Spinal cord (tissue), 10 donors: ENCODE measurements around the gene PPIA. TPM values are rescaled to one million over a fixed set of nuclear protein-coding genes. Genes with fewer than 3 reads are reported as not detected.
A peak's percentile ranks its signal among the peaks of the same experiment; 100 is the strongest.
"Not testable (repeated sequence)": the region's sequence is repeated elsewhere in the genome, so short reads cannot be mapped to it uniquely, and the experiment has no call there.

Experiments
- DNase-seq, 6 donors: peaks; one replicate each; pipeline versions ENCODE4 v3.0.0 to v3.0.0-alpha.2; 2013 to 2015; ENCODE audit warnings: low spot score in 6 of 6, low read depth in 4 of 6
- H3K27ac ChIP-seq: one replicate; pipeline ENCODE4 v1.5.1; 2013; ENCODE audit warnings: low read depth, low read length, control low read depth
- H3K27me3 ChIP-seq: one replicate; pipeline ENCODE4 v1.6.1; 2013; ENCODE audit warnings: low read length; ENCODE audit not compliant: control insufficient read depth, insufficient read depth
- H3K36me3 ChIP-seq: one replicate; pipeline ENCODE4 v1.6.1; 2013; ENCODE audit warnings: low read length; ENCODE audit not compliant: control insufficient read depth, insufficient read depth
- H3K4me1 ChIP-seq: one replicate; pipeline ENCODE4 v1.6.1; 2013; ENCODE audit warnings: low read length; ENCODE audit not compliant: control insufficient read depth, insufficient read depth
- H3K4me3 ChIP-seq: one replicate; pipeline ENCODE4 v1.5.1; 2013; ENCODE audit warnings: low read depth, low read length, control low read depth
- H3K9me3 ChIP-seq: one replicate; pipeline ENCODE4 v1.6.1; 2013; ENCODE audit warnings: low read length; ENCODE audit not compliant: control insufficient read depth, insufficient read depth
- WGBS: methylation state at CpG from one replicate; pipeline ENCODE4 v1.1.5; 2013; ENCODE audit warnings: missing lambda C conversion rate; ENCODE audit not compliant: insufficient coverage; 5-methylcytosine and 5-hydroxymethylcytosine counted together
- polyA plus RNA-seq, 2 donors: library from polyadenylated mRNA; unstranded; fragments of 120-200 nt; gene quantifications; one replicate each; pipeline ENCODE4 v1.2.1, GENCODE V29; 2013; ENCODE audit not compliant: insufficient read length in 2 of 2
- total RNA-seq, 2 donors: library from RNA; depleted of rRNA in 1 of 2; stranded (reverse); fragments of 120-200 nt in 1 of 2; fragments of >200 nt in 1 of 2; gene quantifications; one replicate each; pipeline versions ENCODE4 v1.2.3 to v1.2.4, GENCODE V29; 2013 to 2014
- donor health status: healthy.

The PPIA gene
- total and polyA plus RNA-seq, 4 donors, result 1,246 to 1,903 (median 1,398) TPM

GRCh38 chr7:44769376-44769775 lies 27.1 kb upstream of the PPIA start:
- Histone ChIP-seq H3K4me3 (no peak overlapping the region), H3K9me3 (no peaks in the 10 kb centered on the region), H3K27me3 (no peaks in the 10 kb centered on the region), H3K4me1 (peaks cover 31% of the 10 kb centered on the region), H3K27ac (peak overlapping the region; percentile 75), H3K36me3 (peaks cover 51% of the 10 kb centered on the region)
- 71% methylated on average over 5 of the region's 8 CpGs for WGBS
- no peak for DNase-seq

- WGBS, result 62% methylated on average over 6 of the region's 10 CpGs
- H3K4me1 ChIP-seq, result peaks cover 31% of the 10 kb centered on the region
- H3K27me3 ChIP-seq, result no peaks in the 10 kb centered on the region
- no peaks in the 10 kb centered on the region for H3K9me3 ChIP-seq
- no peak overlapping the region for H3K27ac ChIP-seq
- H3K36me3 ChIP-seq, result peaks cover 46% of the 10 kb centered on the region
- no peak overlapping the region for H3K4me3 ChIP-seq
- no peak for DNase-seq
Observed at GRCh38 chr7:44769776-44770294, 26.6 kb upstream of the PPIA start.

GRCh38 chr7:44771358-44771757 lies 25.1 kb upstream of the PPIA start:
- H3K27ac ChIP-seq, result no peak overlapping the region
- DNase-seq, result no peak
- WGBS, result no CpG with 5 or more reads among the region's 3 CpGs
- H3K27me3 ChIP-seq, result no peaks in the 10 kb centered on the region
- no peak overlapping the region for H3K4me3 ChIP-seq
- peaks cover 31% of the 10 kb centered on the region for H3K4me1 ChIP-seq
- H3K36me3 ChIP-seq, result peaks cover 31% of the 10 kb centered on the region
- no peaks in the 10 kb centered on the region for H3K9me3 ChIP-seq

GRCh38 chr7:44772440-44772839 lies 24.0 kb upstream of the PPIA start:
- Histone ChIP-seq H3K27me3 (no peaks in the 10 kb centered on the region), H3K27ac (no peak overlapping the region), H3K4me3 (no peak overlapping the region), H3K4me1 (peaks cover 21% of the 10 kb centered on the region), H3K36me3 (peaks cover 20% of the 10 kb centered on the region), H3K9me3 (no peaks in the 10 kb centered on the region)
- no peak for DNase-seq
- WGBS, result 93% methylated on average over 4 of the region's 6 CpGs

- Histone ChIP-seq H3K27ac (no peak overlapping the region), H3K27me3 (no peaks in the 10 kb centered on the region), H3K9me3 (no peaks in the 10 kb centered on the region), H3K4me3 (no peak overlapping the region), H3K4me1 (peaks cover 17% of the 10 kb centered on the region), H3K36me3 (peaks cover 16% of the 10 kb centered on the region)
- 75% methylated on average over 7 of the region's 10 CpGs for WGBS
- no peak for DNase-seq
Observed at GRCh38 chr7:44772867-44773266, 23.6 kb upstream of the PPIA start.

- not testable (repeated sequence) for H3K27ac ChIP-seq, H3K9me3 ChIP-seq, H3K4me3 ChIP-seq, H3K27me3 ChIP-seq, H3K36me3 ChIP-seq, H3K4me1 ChIP-seq, DNase-seq
- WGBS, result 88% methylated on average over 2 of the region's 3 CpGs
Observed at GRCh38 chr7:44774486-44774885, 22.0 kb upstream of the PPIA start.

GRCh38 chr7:44775383-44776107 lies 20.9 kb upstream of the PPIA start:
- DNase-seq, result no peak
- WGBS, result 86% methylated on average over 4 of the region's 6 CpGs
- no peaks in the 10 kb centered on the region for H3K9me3 ChIP-seq
- no peak overlapping the region for H3K27ac ChIP-seq
- no peaks in the 10 kb centered on the region for H3K4me1 ChIP-seq
- H3K36me3 ChIP-seq, result no peaks in the 10 kb centered on the region
- no peaks in the 10 kb centered on the region for H3K27me3 ChIP-seq
- no peak overlapping the region for H3K4me3 ChIP-seq

GRCh38 chr7:44776211-44776610 lies 20.3 kb upstream of the PPIA start:
- WGBS, result 77% methylated on average over 3 of the region's 3 CpGs
- Histone ChIP-seq H3K27me3 (no peaks in the 10 kb centered on the region), H3K4me3 (no peak overlapping the region), H3K9me3 (no peaks in the 10 kb centered on the region), H3K4me1 (no peaks in the 10 kb centered on the region), H3K36me3 (no peaks in the 10 kb centered on the region), H3K27ac (no peak overlapping the region)
- DNase-seq, result no peak

- Histone ChIP-seq H3K4me3 (no peak overlapping the region), H3K27me3 (no peaks in the 10 kb centered on the region), H3K27ac (no peak overlapping the region), H3K4me1 (no peaks in the 10 kb centered on the region), H3K36me3 (no peaks in the 10 kb centered on the region), H3K9me3 (peaks cover 4% of the 10 kb centered on the region)
- WGBS, result 100% methylated on average over 1 of the region's 1 CpG
- DNase-seq, result no peak
Observed at GRCh38 chr7:44782460-44782859, 14.0 kb upstream of the PPIA start.

- Histone ChIP-seq H3K27me3 (no peaks in the 10 kb centered on the region), H3K36me3 (no peaks in the 10 kb centered on the region), H3K4me3 (no peak overlapping the region), H3K4me1 (no peaks in the 10 kb centered on the region), H3K9me3 (peaks cover 4% of the 10 kb centered on the region), H3K27ac (no peak overlapping the region)
- no peak for DNase-seq
Observed at GRCh38 chr7:44783407-44783806, 13.1 kb upstream of the PPIA start.
